K562 (cell line): Measurements from ENCODE around the gene SFTPB. TPM values are rescaled to one million over a fixed set of nuclear protein-coding genes. Genes with fewer than 3 reads are reported as not detected.

Source experiments
- ATAC-seq: fragments of 200-7000 bp; cut with Tn5 transposase; 3 replicates; pipeline ENCODE4 v1.9.1; 2020; ENCODE audit warnings: moderate library complexity
- BruUV-seq: library from RNA; stranded (reverse); fragments of 400-500 nt; replicated peaks from 2 replicates; lab custom pipeline; 2021; lab: Mats Ljungman, UMichigan
- CTCF ChIA-PET: fragments of 300-600 bp; formaldehyde crosslinking; extraction: SDS; loops from one replicate; lab custom pipeline; 2021; ENCODE audit warnings: low intra/inter-chr PET ratio; lab: Yijun Ruan, JAX
- POLR2A ChIA-PET: fragments of 300-600, 350-650 bp; sonication (Branson Sonifier 250); formaldehyde crosslinking; extraction: SDS; loops from one replicate; lab custom pipeline; 2021; ENCODE audit warnings: antibody characterized with exemption, inconsistent platforms; lab: Yijun Ruan, JAX
- DNase-seq, 4 experiments: peaks; one replicate each; pipeline versions ENCODE4 v3.0.0 to v3.0.0-alpha.2; 2011 to 2018; ENCODE audit warnings: low spot score in 3 of 4, mixed read lengths in 3 of 4; ENCODE audit errors: extremely low read depth in 1 of 4
- FAIRE-seq: peaks from 2 replicates; lab custom pipeline; 2011; peaks lifted over from hg19 to GRCh38; lab: Jason Lieb, UNC
- H2AFZ ChIP-seq: 2 replicates; pipeline ENCODE4 v1.6.0; 2011; ENCODE audit warnings: low read depth, low read length, control low read depth, inconsistent platforms
- H3K27ac ChIP-seq: fragments of 200-600 bp; 3 replicates; pipeline ENCODE4 v1.8.0; 2011; ENCODE audit warnings: low read depth, mild to moderate bottlenecking, control low read depth, inconsistent platforms, low read length, moderate library complexity, mixed read lengths; ENCODE audit errors: extremely low read depth
- H3K27me3 ChIP-seq, 2 experiments: fragments of 300-600 bp in 1 of 2; 2 replicates in 1 of 2; 3 replicates in 1 of 2; pipeline versions ENCODE4 v1.6.0 to v1.8.0; 2011; ENCODE audit warnings: inconsistent platforms in 2 of 2, low read length in 2 of 2, mild to moderate bottlenecking in 1 of 2, mixed read lengths in 1 of 2, moderate library complexity in 1 of 2; ENCODE audit not compliant: control insufficient read depth in 2 of 2, insufficient read depth in 2 of 2
- H3K36me3 ChIP-seq: fragments of 300-600 bp; 3 replicates; pipeline ENCODE4 v1.8.0; 2011; ENCODE audit warnings: mild to moderate bottlenecking, low read length, inconsistent platforms; ENCODE audit not compliant: control insufficient read depth, insufficient read depth
- H3K4me1 ChIP-seq, 2 experiments: fragments of 200-600 bp in 1 of 2; replicated peaks in 1 of 2; 2 replicates in 1 of 2; 3 replicates in 1 of 2; pipeline versions ENCODE4 v1.5.1 to v1.8.0; 2011; ENCODE audit warnings: inconsistent platforms in 2 of 2, low read length in 2 of 2, mild to moderate bottlenecking in 1 of 2, mixed read lengths in 1 of 2, moderate library complexity in 1 of 2; ENCODE audit not compliant: control insufficient read depth in 2 of 2, insufficient read depth in 2 of 2
- H3K4me2 ChIP-seq: 2 replicates; pipeline ENCODE4 v1.6.1; 2011; ENCODE audit warnings: low read length, control low read depth, inconsistent platforms, mixed read lengths; ENCODE audit not compliant: insufficient read depth
- H3K4me3 ChIP-seq: fragments of 200-600 bp; sonication (generic), shearing (Covaris generic); 2 replicates; pipeline ENCODE4 v1.5.1; 2016; ENCODE audit warnings: control low read depth, inconsistent platforms
- H3K79me2 ChIP-seq: fragments of 200-600 bp; 3 replicates; pipeline ENCODE4 v1.8.0; 2011; ENCODE audit warnings: low read length, inconsistent platforms; ENCODE audit not compliant: control insufficient read depth, insufficient read depth
- H3K9ac ChIP-seq, 2 experiments: 2 replicates each; pipeline versions ENCODE4 v1.6.0 to v1.6.1; 2011; ENCODE audit warnings: low read depth in 2 of 2, low read length in 2 of 2, control low read depth in 1 of 2, inconsistent platforms in 1 of 2, mild to moderate bottlenecking in 1 of 2, mixed read lengths in 1 of 2; ENCODE audit not compliant: insufficient read depth in 1 of 2
- H3K9me1 ChIP-seq: one replicate; pipeline ENCODE4 v1.6.0; 2011; ENCODE audit warnings: inconsistent platforms, mild to moderate bottlenecking, low read length, moderate library complexity; ENCODE audit not compliant: control insufficient read depth, insufficient read depth
- H3K9me3 ChIP-seq: replicated peaks from 2 replicates; pipeline ENCODE4 v1.5.1; 2011; ENCODE audit warnings: low read depth, low read length, inconsistent platforms; ENCODE audit not compliant: control insufficient read depth, insufficient read depth
- H4K20me1 ChIP-seq: replicated peaks from 2 replicates; pipeline ENCODE4 v1.6.1; 2011; ENCODE audit warnings: low read length, inconsistent platforms, mixed read lengths; ENCODE audit not compliant: control insufficient read depth, insufficient read depth
- ESRRB ChIP-seq: fragments of 250-450 bp; sonication (Bioruptor Pico); IDR thresholded peaks from 2 replicates; pipeline ENCODE4 v1.5.0; 2020; ENCODE audit warnings: mild to moderate bottlenecking, moderate library complexity, borderline replicate concordance
- KDM2B ChIP-seq: fragments of 250-450 bp; sonication (Bioruptor Pico); IDR thresholded peaks from 2 replicates; pipeline ENCODE4 v1.8.0; 2021; ENCODE audit warnings: mild to moderate bottlenecking, moderate library complexity
- MAX ChIP-seq: sonication (generic); formaldehyde crosslinking; IDR thresholded peaks from 2 replicates; pipeline ENCODE4 v1.9.0; 2022; ENCODE audit warnings: mild to moderate bottlenecking, missing genetic modification reagents
- PML ChIP-seq: IDR thresholded peaks from 2 replicates; pipeline ENCODE4 v1.6.1; 2012; ENCODE audit warnings: low read length, inconsistent platforms
- RBM15 ChIP-seq: fragments of 200-400 bp; formaldehyde crosslinking; IDR thresholded peaks from 2 replicates; pipeline ENCODE4 v1.6.1; 2018; ENCODE audit warnings: mild to moderate bottlenecking, low read length, moderate library complexity; ENCODE audit not compliant: insufficient read depth
- RFX1 ChIP-seq: fragments of 450-650 bp; IDR thresholded peaks from 2 replicates; pipeline ENCODE4 v1.6.1; 2016; ENCODE audit warnings: mild to moderate bottlenecking, moderate library complexity
- SP2 ChIP-seq: IDR thresholded peaks from 2 replicates; pipeline ENCODE4 v1.6.1; 2011; ENCODE audit warnings: mild to moderate bottlenecking, low read depth, low read length, moderate library complexity; ENCODE audit not compliant: poor library complexity, severe bottlenecking; ENCODE audit errors: extremely low read depth
- THRB ChIP-seq: fragments of 450-650 bp; formaldehyde crosslinking; conservative IDR thresholded peaks from 2 replicates; pipeline ENCODE4 v1.4.0; 2022; ENCODE audit warnings: mild to moderate bottlenecking, missing genetic modification characterization
- U2AF1 ChIP-seq: fragments of 200-400 bp; formaldehyde crosslinking; optimal IDR thresholded peaks from 2 replicates; pipeline ENCODE3; 2017; ENCODE audit warnings: mild to moderate bottlenecking, low read depth, low read length, moderate library complexity
- XRCC5 ChIP-seq: fragments of 200-400 bp; formaldehyde crosslinking; IDR thresholded peaks from 2 replicates; pipeline ENCODE4 v1.6.1; 2017; ENCODE audit warnings: low read depth, mild to moderate bottlenecking, low read length
- ZBTB26 ChIP-seq: fragments of 450-650 bp; formaldehyde crosslinking; IDR thresholded peaks from 2 replicates; pipeline ENCODE4 v1.4.0; 2022; ENCODE audit warnings: missing genetic modification characterization
- ZFP30 ChIP-seq: fragments of 250-450 bp; sonication (Bioruptor Pico); IDR thresholded peaks from 2 replicates; pipeline ENCODE4 v1.8.0; 2022; ENCODE audit warnings: moderate library complexity, mild to moderate bottlenecking, inconsistent platforms, borderline replicate concordance
- ZNF398 ChIP-seq: fragments of 250-450 bp; sonication (Bioruptor Pico); IDR thresholded peaks from 2 replicates; pipeline ENCODE4 v1.8.0; 2021; ENCODE audit warnings: moderate library complexity, mild to moderate bottlenecking, inconsistent platforms
- WGBS: fragments of 100-300 bp; shearing (Covaris generic); methylation state at CpG from one replicate; pipeline ENCODE4 v1.1.6; 2016; ENCODE audit warnings: low coverage, mixed read lengths; ENCODE audit not compliant: insufficient coverage; ENCODE audit errors: missing lambda C conversion rate; 5-methylcytosine and 5-hydroxymethylcytosine counted together
- in situ Hi-C: fragments of 300-500 bp; cut with MboI; formaldehyde crosslinking; loops from 4 replicates; pipeline ENCODE4 v1.15.0; 2018; ENCODE audit warnings: inconsistent platforms, mixed read lengths
- intact Hi-C: fragments of 100-400 bp; cut with micrococcal nuclease; formaldehyde crosslinking; loops from 2 replicates; pipeline ENCODE4 v1.14.2; 2022
- polyA plus RNA-seq, 8 experiments: library from polyadenylated mRNA; depleted of rRNA in 4 of 8; stranded (reverse) in 5 of 8; unstranded in 3 of 8; fragments of >200 nt; fragmentation: Nextera tagmentation in 2 of 8; fragmentation: Illumina TruSeq in 1 of 8; extraction: Ambion mirVana in 2 of 8; extraction: Trizol in 1 of 8; gene quantifications; 2 replicates each; pipeline versions ENCODE4 v1.2.1 to v1.2.3, GENCODE V29; 2011 to 2014; ENCODE audit warnings: inconsistent platforms in 1 of 8, missing spikeins in 1 of 8
- total RNA-seq, 7 experiments: library from RNA; depleted of rRNA in 6 of 7; stranded (reverse); fragments of >200 nt in 6 of 7; fragmentation: Illumina TruSeq in 2 of 7; extraction: Trizol in 2 of 7; gene quantifications; 2 replicates each; pipeline versions ENCODE4 v1.2.1 to v1.2.3, GENCODE V29; 2011 to 2021; ENCODE audit warnings: low replicate concordance in 1 of 7
- TF ChIP-seq, protein P1 (sequence below): fragments of 450-650 bp; formaldehyde crosslinking; IDR thresholded peaks from 2 replicates; pipeline ENCODE4 v1.4.0; 2022; ENCODE audit warnings: mild to moderate bottlenecking, moderate library complexity

SFTPB gene
- total and polyA plus RNA-seq, 9 of the 15 experiments (the other 6 are each of a cell fraction or from before 2014, with no cell fraction given) = 0.03 to 7.0 TPM; not detected in 7

- TF ChIP-seq, protein P1, sequence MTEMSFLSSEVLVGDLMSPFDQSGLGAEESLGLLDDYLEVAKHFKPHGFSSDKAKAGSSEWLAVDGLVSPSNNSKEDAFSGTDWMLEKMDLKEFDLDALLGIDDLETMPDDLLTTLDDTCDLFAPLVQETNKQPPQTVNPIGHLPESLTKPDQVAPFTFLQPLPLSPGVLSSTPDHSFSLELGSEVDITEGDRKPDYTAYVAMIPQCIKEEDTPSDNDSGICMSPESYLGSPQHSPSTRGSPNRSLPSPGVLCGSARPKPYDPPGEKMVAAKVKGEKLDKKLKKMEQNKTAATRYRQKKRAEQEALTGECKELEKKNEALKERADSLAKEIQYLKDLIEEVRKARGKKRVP (CRISPR knock-in tag) = no peak
- TF ChIP-seq ESRRB (CRISPR knock-in tag) (no peak), PML (no peak), THRB (0 out of 2 replicates have a peak, but pooled peaks have one; percentile 26), ZBTB26 (CRISPR knock-in tag) (no peak), RFX1 (no peak)
Measured at GRCh38 chr2:85684380-85684779, 16.4 kb upstream of the SFTPB start (continued).

- CTCF ChIA-PET = interaction anchor here (0.6 to 0.7 kb wide), 2 partner anchors 131 to 450 kb away, joined by 3 read pairs; no protein-coding TSS in a partner anchor
- no peak for DNase-seq
- TF ChIP-seq RBM15 (no peak), ZFP30 (no peak), ZNF398 (CRISPR knock-in tag) (no peak), SP2 (no peak), XRCC5 (no peak), KDM2B (CRISPR knock-in tag) (no peak), U2AF1 (no peak), MAX (no peak)
Measured at GRCh38 chr2:85682378-85682777, 14.4 kb upstream of the SFTPB start.

More at GRCh38 chr2:85682378-85682777, 14.4 kb upstream of the SFTPB start:
- peaks cover 7% of the 10 kb centered on the region for H4K20me1 ChIP-seq
- no peaks in the 10 kb centered on the region for H3K79me2 ChIP-seq
- H3K9me1 ChIP-seq = no peaks in the 10 kb centered on the region
- H3K4me3 ChIP-seq = no peak overlapping the region
- no peak overlapping the region for H3K27ac ChIP-seq
- WGBS = 7% methylated on average over 5 of the region's 5 CpGs
- intact Hi-C loops = no loop called here
- H3K27me3 ChIP-seq = peaks cover 6 to 19% of the 10 kb centered on the region in 2 experiments
- no peak for ATAC-seq
- no peaks in the 10 kb centered on the region for H3K36me3 ChIP-seq
- H3K9ac ChIP-seq = no peak overlapping the region
- FAIRE-seq = no peak
- H3K9me3 ChIP-seq = no peaks in the 10 kb centered on the region
- H2AFZ ChIP-seq = no peak overlapping the region
- H3K4me2 ChIP-seq = no peak overlapping the region
- peaks cover 7 to 11% of the 10 kb centered on the region in 2 experiments; a peak in 3 of 5 replicates for H3K4me1 ChIP-seq
- POLR2A ChIA-PET = interaction anchor here (0.7 kb wide), 1 partner anchor 587 kb away, joined by 3 read pairs; no protein-coding TSS in a partner anchor
- in situ Hi-C loops = no loop called here
- no TSS peak for BruUV-seq
